Measurements from ENCODE around the gene LUZP2.

Gene LUZP2

GRCh38 chr11:24623121-24623520 lies 126.3 kb downstream of the LUZP2 start:
- no peak overlapping the region for H3K4me3 ChIP-seq (ENCODE audit: low read depth, low read length)
- no peak for DNase-seq (ENCODE audit: low read depth)

GRCh38 chr11:24624432-24624831 lies 127.6 kb downstream of the LUZP2 start:
- no peak overlapping the region for H3K4me3 ChIP-seq (ENCODE audit: low read depth, low read length)
- no peak for DNase-seq (ENCODE audit: low read depth)

GRCh38 chr11:24625975-24626374 lies 129.1 kb downstream of the LUZP2 start:
- no peak for DNase-seq (ENCODE audit: low read depth)
- no peak overlapping the region for H3K4me3 ChIP-seq (ENCODE audit: low read depth, low read length)

- no peak overlapping the region for H3K4me3 ChIP-seq (ENCODE audit: low read depth, low read length)
- no peak for DNase-seq (ENCODE audit: low read depth)
These were observed 131.4 kb downstream of the LUZP2 start for GRCh38 chr11:24628224-24628776.

GRCh38 chr11:24634606-24635160 lies 137.8 kb downstream of the LUZP2 start:
- no peak overlapping the region for H3K4me3 ChIP-seq (ENCODE audit: low read depth, low read length)
- DNase-seq (ENCODE audit: low read depth) = no peak

GRCh38 chr11:24635588-24636290 lies 138.9 kb downstream of the LUZP2 start:
- no peak overlapping the region for H3K4me3 ChIP-seq (ENCODE audit: low read depth, low read length)
- no peak for DNase-seq (ENCODE audit: low read depth)

GRCh38 chr11:24636291-24636629 lies 139.4 kb downstream of the LUZP2 start:
- no peak overlapping the region for H3K4me3 ChIP-seq (ENCODE audit: low read depth, low read length)
- DNase-seq (ENCODE audit: low read depth) = no peak

GRCh38 chr11:24637520-24637919 lies 140.7 kb downstream of the LUZP2 start:
- no peak overlapping the region for H3K4me3 ChIP-seq (ENCODE audit: low read depth, low read length)
- DNase-seq (ENCODE audit: low read depth) = no peak

- no peak for DNase-seq (ENCODE audit: low read depth)
- H3K4me3 ChIP-seq (ENCODE audit: low read depth, low read length) = no peak overlapping the region
These were observed 145.8 kb downstream of the LUZP2 start for GRCh38 chr11:24642648-24643047.

- no peak overlapping the region for H3K4me3 ChIP-seq (ENCODE audit: low read depth, low read length)
- no peak for DNase-seq (ENCODE audit: low read depth)
These were observed 148.7 kb downstream of the LUZP2 start for GRCh38 chr11:24645563-24645962.

GRCh38 chr11:24651873-24652272 lies 155.0 kb downstream of the LUZP2 start:
- DNase-seq (ENCODE audit: low read depth) = no peak
- no peak overlapping the region for H3K4me3 ChIP-seq (ENCODE audit: low read depth, low read length)

GRCh38 chr11:24653901-24654300 lies 157.0 kb downstream of the LUZP2 start:
- H3K4me3 ChIP-seq (ENCODE audit: low read depth, low read length) = no peak overlapping the region
- DNase-seq (ENCODE audit: low read depth) = no peak

GRCh38 chr11:24661331-24661730 lies 164.5 kb downstream of the LUZP2 start:
- no peak for DNase-seq (ENCODE audit: low read depth)
- no peak overlapping the region for H3K4me3 ChIP-seq (ENCODE audit: low read depth, low read length)

GRCh38 chr11:24664399-24664798 lies 167.5 kb downstream of the LUZP2 start:
- DNase-seq (ENCODE audit: low read depth) = no peak
- H3K4me3 ChIP-seq (ENCODE audit: low read depth, low read length) = no peak overlapping the region

- DNase-seq (ENCODE audit: low read depth) = no peak
- no peak overlapping the region for H3K4me3 ChIP-seq (ENCODE audit: low read depth, low read length)
These were observed 170.6 kb downstream of the LUZP2 start for GRCh38 chr11:24667353-24667968.

- H3K4me3 ChIP-seq (ENCODE audit: low read depth, low read length) = no peak overlapping the region
- DNase-seq (ENCODE audit: low read depth) = no peak
These were observed 182.0 kb downstream of the LUZP2 start for GRCh38 chr11:24678703-24679348.

GRCh38 chr11:24679821-24680351 lies 183.0 kb downstream of the LUZP2 start:
- DNase-seq (ENCODE audit: low read depth) = no peak
- no peak overlapping the region for H3K4me3 ChIP-seq (ENCODE audit: low read depth, low read length)

GRCh38 chr11:24683583-24683982 lies 186.7 kb downstream of the LUZP2 start:
- DNase-seq (ENCODE audit: low read depth) = no peak
- H3K4me3 ChIP-seq (ENCODE audit: low read depth, low read length) = no peak overlapping the region

GRCh38 chr11:24685821-24686220 lies 189.0 kb downstream of the LUZP2 start:
- DNase-seq (ENCODE audit: low read depth) = no peak
- H3K4me3 ChIP-seq (ENCODE audit: low read depth, low read length) = no peak overlapping the region

GRCh38 chr11:24687531-24688147 lies 190.8 kb downstream of the LUZP2 start:
- no peak for DNase-seq (ENCODE audit: low read depth)
- H3K4me3 ChIP-seq (ENCODE audit: low read depth, low read length) = no peak overlapping the region

Data from skeletal muscle cell (primary cell).